HG03045 (cell line): ENCODE data around the gene TNFRSF11A.

Experiments used
- ATAC-seq: cut with Tn5 transposase; IDR thresholded peaks from one replicate; pipeline ENCODE4 v1.9.1; 2021; ENCODE audit warnings: mild to moderate bottlenecking, moderate library complexity; ENCODE audit not compliant: unreplicated experiment

Gene TNFRSF11A

DNA sequence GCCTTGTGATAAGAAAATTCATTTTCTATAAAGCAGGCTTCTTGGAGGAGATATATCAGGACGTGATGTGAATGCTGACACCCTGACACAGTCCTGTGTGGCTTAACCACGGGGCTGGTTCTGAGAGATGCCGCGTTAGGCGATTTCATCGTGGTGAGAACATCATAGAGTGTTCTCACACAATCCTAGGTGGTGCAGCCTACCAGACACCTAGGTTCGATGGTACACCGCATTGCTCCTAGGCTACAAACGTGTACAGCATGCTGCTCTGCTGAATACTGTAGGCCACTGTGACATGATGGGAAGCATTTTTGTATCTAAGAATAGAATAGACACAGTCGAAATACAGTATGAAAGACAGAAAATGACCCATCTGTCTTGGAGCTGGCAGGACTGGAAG is 82.5 kb downstream of the TNFRSF11A start:
- ATAC-seq, result no peak

DNA sequence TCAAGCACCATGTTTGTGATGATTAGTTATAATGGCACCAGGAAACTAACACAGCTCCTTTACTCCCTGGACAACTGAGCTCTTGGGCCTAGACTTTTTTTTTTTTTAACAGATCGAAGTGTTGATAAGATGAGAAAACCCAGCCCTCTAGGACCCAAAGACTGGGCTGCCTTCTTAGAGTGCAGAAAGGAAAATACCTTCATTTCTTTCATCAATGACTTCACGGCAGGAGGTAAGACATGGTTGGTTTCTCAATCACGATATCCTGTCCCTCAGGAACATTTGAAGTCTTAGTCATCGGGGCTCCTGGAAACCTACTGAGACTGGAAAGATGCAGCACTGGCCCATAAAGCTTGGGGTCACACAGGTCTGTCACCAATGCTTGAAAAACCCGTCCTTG is 84.7 kb downstream of the TNFRSF11A start:
- no peak for ATAC-seq

DNA sequence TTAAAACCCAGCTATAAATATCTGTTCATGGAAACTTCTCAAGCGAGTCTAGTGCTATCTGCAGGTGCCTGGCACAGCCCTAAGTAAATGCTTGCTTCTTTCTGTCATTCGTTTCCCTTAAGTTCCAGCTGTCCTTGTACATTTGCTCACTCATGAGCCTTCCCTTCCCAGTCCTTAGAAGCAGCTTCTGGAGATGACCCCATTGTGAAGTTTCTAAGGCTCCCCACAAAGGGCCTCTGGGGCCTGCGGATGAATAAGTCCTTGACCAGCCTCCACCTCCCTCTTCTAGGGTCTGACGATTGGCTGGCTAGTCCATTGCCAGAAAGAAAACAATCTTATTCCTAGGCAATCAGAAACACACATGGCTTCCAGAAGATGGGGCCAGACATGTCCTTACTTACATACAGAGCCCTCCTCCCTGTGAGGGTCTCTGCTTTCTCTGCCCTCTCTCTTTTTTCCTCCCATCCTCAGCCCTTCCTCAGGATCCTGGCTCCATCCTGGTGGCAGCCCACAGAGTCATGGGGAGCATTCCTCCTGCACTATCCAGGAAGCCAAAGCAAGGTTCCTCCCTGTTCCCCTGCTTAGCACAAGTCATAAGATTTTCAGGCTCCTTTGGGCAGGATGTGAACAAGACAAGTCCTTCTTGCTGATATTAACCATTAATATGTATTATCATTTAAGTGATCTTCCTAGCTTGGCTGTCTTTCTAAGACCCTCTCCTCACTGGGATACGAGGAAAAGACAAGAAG is 87.3 kb downstream of the TNFRSF11A start:
- no peak for ATAC-seq

DNA sequence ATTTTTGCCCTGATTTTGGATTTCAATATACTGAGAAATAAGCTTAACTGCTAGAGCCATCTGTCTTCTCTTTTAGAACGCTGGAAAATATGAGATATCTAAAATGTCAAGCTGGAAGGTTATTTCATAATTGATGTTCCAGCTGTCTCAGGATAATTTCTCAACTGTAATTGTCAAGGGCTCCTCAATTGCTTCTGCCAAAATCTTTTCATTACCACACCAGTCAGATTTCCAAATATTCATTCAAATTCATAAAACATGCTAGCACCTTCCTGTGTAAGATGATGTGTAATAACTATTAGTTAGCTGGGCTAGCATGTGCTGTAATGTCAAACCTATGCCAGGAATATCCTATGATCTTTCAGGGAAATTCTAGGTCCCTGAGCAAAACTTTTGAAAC is 88.1 kb downstream of the TNFRSF11A start:
- ATAC-seq, result no peak

DNA sequence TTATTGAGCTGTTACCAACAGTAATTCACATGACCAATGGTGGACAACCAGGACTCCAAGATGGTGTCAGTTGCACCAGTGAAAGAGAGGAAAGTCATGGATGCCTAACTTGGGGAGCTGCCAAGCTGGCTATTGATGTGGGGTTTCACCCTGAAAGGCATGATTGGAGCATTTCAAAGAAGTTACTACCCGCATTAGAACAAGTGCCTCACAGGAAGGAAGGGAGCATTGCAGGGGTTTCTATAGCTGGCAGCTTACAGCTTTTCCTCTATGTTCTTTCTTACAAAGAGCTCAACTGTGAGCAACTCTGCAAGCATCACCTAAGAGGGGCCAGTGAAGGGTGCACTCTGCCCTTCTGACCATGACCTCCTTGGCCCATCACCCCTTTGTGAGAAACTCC is 93.1 kb downstream of the TNFRSF11A start:
- ATAC-seq, result no peak

DNA sequence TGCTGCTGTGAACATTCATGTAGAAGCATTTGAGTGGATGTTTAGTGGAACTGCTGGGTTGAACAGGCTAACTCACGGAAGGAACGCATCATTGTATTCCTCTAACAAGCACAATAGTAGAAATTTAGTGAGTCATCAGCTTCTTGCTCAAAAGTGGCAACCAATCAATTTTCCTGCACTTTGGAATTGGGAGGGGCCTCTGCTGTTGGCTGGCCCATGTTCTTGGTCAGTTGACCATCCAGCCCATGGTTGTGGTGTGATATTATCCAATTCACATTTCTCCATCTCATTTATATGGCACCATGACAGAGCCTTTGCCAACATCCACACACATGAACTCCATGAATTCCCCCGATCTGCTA is 95.0 kb downstream of the TNFRSF11A start:
- no peak for ATAC-seq

DNA sequence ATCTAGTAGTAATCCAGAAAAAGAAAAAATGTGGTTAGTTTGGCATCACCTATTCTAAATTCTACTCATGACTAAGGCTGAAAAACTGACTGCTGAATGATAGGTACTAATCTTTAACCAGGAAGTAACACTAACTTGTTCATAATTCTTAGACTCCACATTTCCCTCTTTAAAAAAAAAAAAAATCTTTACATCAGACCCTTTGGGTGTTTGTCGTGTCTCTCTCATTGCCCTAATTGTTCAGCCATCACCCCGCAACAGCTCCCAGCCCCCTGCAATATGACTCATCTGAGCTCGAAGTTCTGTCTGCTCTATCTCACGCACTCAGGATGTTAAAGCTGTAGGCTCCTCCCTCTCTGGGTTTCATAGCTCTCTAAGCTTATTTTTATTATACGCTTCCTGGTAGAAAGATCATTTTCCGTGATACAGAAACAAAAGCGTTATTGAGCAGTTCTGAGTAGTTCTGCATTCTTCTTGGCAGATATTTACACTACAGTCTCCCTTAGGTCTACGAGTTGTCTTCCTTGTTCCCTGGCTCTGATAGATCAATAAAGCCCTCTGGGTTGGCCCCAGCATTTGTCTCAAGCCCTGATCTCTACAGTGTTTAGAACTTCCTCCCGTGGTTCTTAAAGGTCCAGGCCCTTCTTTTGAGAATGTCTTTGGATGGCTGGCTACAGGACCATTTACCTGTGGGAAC is 95.6 kb downstream of the TNFRSF11A start:
- peak; percentile 95 for ATAC-seq

DNA sequence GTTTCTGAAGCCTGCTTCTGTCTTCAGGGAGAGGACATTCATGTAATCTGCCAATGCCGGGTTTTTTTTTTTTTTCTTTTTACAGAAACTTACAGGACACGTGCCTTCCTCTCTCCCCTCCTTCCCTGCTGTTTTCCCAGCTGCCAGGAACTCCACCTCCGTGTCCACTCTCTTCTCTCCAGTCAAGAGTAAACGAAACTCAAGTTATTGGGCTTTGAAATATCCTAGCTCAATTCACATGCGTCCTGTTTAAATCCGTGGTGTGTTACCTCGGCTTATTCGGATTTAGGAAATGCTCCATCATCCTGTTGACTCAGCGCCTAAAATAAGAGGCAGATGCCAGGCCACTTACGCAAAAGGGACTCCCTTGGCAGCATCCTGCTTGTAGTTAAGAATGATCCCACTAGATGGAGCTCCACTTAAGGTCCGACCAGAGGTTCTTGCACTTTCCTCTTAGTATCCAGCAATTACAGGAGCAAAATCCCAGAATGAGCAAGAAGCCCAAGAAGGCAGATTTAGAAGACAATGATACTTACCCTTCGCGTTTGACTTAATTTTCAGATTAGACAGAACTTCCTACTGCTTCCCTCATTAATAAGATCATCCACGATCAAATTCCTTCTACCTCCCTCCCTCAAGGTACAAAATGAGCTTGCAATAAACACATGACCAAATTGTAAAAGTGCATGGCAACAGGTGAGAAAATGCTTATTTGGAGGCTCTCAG is 100.5 kb downstream of the TNFRSF11A start:
- peak; percentile 61 for ATAC-seq

DNA sequence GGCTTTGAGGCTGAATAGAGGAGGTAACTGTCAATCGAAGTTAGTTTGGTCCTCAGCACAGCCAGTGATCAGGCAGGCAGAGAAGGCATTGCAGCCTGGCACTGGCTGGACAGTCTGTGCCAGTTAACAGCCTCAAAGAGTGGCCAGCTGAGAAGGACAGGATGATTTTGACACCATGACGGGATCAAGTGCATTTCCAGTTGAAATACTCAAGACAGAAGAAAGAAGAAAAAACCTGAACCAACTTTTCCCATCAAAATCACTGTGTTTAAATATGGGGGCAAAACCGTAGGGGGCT is 101.0 kb downstream of the TNFRSF11A start:
- no peak for ATAC-seq

DNA sequence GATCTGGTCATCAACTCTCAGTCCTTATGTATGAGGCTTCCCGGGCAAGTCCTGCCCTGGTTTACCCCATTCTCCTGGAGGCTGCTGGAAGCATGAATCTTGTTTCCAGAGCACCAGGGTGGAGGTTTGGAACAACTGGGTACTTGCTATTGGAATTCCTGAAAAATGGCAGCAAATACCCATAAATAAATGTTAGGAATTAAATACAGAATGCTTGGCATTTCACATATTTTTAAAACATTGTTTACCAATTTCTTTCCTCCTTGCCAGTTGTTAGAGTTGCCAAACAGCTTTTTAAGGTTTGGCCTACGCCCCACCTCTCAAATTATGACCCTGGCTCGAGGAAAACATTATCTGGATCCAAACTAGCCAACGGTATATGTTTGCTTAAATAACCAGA is 107.1 kb downstream of the TNFRSF11A start:
- ATAC-seq, result no peak

DNA sequence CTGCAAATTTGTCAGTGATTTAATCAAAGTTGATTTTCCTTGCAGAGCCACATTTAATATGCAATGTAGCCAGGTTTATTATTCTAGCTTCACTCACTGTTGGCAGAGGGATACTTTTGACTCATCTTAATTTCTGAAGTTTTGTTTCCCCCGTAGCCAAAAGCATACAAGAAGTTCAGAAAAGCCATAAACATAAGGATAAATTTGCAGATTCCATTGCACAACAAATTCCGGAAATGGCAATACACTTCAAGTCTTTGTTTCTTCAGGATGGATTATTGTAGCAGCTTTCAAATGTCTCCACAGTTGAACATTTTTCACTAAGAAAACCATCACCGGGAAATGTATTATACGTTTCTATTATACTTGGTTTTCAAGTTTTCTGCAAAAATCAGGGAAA is 109.7 kb downstream of the TNFRSF11A start:
- ATAC-seq, result no peak

DNA sequence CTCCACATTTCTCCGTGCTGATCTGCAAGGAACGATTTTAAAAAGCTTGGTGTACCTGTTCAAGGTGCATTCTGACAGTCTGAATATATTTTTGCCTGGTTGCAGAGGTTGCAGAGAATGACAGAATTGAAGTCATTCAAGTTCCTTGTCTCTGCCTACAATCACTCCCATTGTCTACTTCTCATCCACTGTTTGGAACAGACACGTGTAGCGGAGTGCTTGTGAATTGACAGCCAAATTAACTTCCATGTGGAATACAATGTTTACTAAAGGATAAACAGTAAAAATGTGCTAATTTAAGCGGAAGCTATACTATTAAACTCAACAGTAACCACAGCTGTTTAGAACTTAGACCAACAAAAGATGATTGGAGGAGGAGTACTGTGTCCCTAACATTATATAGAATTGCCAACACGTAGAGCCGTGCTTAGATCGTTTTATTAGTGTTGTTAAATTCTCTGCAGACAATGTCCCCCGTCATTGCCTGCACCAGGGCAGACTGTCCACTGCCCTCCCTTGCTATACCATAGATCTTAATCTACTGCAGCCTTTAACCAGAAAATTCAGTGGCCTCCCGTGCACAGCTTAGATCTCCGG is 110.4 kb downstream of the TNFRSF11A start:
- ATAC-seq, result no peak

DNA sequence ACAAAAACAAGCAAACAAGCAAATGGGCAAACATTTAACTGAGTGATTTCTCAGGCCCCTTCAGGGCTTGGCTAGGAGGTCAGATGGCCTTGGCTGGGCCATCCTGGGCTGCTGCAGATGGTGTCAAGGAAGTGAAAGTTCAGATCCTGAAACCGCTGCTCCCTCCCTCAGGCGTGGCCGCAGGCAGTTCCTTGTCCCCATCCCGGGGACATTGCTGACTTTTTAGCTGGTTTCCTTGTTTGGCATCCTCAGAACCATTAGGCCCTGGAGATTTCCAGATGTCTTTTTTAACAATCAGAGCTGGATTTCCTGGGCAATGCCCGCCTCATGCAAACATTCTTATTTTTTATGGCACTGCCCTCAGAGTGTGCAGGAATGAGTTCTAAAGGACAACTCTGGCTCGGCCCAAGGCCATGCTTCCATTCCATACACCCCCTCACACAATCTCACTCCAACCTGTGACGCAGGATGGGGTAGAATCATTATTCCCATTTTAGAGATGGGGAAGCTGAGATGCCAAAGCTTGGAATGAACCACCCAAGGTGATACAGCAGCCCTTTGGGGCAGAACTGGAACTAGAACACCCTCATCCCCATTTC is 111.6 kb downstream of the TNFRSF11A start:
- ATAC-seq, result no peak

DNA sequence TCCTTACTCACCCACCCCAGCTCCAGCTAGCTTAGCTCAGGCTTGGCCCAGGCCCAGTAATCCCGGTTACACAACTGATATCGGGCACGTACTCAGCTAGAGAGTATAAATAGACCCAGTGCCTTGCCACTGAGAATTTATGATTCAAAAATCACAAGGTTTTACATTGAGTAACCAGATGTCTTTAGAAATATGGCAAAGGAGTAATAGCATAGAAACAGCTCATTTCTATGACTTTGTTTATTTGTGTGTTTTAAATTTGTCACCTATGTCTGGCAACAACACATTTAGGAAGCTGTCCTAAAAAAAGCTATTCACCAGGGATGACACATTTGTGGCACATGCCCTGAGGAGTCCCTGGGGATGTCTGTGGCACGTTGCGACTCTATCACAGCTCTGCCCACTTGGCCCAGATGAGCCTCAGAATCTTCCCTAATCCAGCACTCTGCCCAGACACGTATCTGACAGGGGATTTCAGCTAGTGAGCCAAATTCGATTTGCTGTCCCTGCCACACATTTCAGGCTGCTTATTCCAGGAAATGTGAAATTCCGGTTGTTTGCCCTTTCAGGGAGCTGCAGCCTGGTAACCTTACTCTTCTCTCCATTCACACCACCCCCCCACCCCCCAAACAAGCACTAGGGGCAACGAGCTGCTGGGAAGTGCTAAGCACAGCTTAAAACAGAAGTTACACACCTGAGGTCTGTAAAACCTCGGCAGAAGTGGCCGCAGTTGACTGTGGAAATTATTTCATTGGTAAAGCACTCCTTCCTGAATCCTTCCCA is 112.3 kb downstream of the TNFRSF11A start:
- no peak for ATAC-seq

DNA sequence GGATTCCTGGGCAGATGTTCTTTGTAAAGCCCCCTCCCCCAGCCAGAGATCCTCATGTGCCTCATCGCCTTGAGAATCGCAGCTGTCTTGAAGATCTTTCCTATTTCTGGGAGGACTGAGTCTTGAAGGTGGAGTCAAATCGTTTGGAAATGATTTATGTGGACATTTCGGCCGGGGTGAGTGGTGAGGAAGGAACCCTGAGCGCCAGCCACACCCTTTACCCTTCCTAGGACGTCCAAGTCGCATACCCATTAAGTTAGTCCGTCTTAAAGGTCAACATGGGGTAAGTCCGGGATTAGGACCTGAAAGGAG is 112.9 kb downstream of the TNFRSF11A start:
- ATAC-seq, result no peak

DNA sequence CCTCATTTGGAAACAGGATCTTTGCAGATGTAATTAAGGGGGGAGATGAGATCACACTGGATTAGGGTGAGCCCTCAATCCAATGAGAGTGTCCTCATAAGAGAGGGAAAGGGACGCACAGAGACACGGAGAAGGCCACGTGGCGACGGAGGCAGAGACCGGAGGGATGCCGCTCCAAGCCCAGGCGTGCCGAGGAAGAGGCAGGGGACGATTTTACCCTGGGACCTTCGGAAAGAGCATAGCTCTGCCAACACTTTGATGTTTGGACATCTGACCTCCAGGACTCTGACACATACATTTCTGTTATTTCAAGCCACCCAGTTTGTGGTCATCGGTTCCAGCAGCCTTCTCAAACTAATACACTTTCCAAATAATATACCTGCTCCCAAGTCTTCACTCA is 113.3 kb downstream of the TNFRSF11A start:
- no peak for ATAC-seq

DNA sequence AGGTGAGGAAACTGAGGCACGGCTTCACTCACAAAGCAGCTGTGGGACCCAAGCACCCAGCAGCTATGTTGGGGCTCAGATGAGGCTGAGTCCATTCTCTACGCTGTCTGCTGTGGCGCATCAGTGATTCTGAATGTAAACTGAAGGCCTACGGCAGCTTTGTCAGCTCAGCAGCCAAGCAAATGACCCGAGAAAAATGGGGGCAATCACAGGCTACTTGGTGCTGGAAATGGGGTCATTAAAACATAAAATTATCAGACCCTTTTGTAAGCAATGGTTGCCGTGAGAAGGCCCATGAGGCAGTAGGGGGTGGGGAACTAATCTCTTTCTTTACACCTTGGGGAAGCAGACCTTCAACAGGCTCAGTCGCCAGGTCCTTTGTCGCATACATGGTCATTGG is 113.8 kb downstream of the TNFRSF11A start:
- no peak for ATAC-seq
